ENCODE measurements around the gene GMIP. TPM values are rescaled to one million over a fixed set of nuclear protein-coding genes. Genes with fewer than 3 reads are reported as not detected.

Gene GMIP
- total RNA-seq, 2 donors from 2014 or later, result 3.6 to 20.1 TPM

DNA sequence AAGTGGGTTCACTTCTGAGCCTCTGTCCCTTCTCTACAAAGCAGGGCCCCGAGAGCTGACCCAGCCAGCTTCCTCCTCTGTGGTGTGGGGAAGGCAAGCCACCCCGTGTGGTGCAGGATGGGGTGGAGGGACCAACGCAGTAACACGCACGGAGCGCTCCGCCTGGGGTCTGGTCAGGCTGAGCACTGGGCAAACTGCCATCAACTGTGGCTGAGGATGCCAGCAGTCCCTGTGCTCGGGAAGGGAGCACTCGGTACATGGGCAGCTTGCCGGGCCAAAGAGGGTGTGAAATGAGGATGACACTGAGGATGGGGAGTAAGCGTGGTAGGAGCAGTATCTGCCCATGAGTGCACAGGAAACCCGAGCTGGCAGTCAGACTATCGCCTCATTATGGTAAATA is 7.6 kb upstream of the GMIP start:
- WGBS, 2 donors, result 63 to 87% methylated on average over 9 to 13 of the region's 13 CpGs
- ATAC-seq (no peak), DNase-seq (no peak)
- intact Hi-C loops (cut with DNase I), result no loop called here
- Histone ChIP-seq H3K36me3 (replicated peaks in 1 of 2; ENCODE audit: insufficient read depth in 1 of 2, low read depth in 2 of 2) (peaks cover 41 to 64% of the 10 kb centered on the region in 2 donors), H3K27me3 (no peaks in the 10 kb centered on the region), H3K4me1 (no peaks in the 10 kb centered on the region), H3K27ac (no peak overlapping the region), H3K4me3 (no peak overlapping the region), H3K9me3 (no peaks in the 10 kb centered on the region)
- TF ChIP-seq POLR2A (IDR thresholded peaks at IDR 0.05), result no peak
- TF ChIP-seq, protein P1, sequence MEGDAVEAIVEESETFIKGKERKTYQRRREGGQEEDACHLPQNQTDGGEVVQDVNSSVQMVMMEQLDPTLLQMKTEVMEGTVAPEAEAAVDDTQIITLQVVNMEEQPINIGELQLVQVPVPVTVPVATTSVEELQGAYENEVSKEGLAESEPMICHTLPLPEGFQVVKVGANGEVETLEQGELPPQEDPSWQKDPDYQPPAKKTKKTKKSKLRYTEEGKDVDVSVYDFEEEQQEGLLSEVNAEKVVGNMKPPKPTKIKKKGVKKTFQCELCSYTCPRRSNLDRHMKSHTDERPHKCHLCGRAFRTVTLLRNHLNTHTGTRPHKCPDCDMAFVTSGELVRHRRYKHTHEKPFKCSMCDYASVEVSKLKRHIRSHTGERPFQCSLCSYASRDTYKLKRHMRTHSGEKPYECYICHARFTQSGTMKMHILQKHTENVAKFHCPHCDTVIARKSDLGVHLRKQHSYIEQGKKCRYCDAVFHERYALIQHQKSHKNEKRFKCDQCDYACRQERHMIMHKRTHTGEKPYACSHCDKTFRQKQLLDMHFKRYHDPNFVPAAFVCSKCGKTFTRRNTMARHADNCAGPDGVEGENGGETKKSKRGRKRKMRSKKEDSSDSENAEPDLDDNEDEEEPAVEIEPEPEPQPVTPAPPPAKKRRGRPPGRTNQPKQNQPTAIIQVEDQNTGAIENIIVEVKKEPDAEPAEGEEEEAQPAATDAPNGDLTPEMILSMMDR (IDR thresholded peaks at IDR 0.05), result no peak

DNA sequence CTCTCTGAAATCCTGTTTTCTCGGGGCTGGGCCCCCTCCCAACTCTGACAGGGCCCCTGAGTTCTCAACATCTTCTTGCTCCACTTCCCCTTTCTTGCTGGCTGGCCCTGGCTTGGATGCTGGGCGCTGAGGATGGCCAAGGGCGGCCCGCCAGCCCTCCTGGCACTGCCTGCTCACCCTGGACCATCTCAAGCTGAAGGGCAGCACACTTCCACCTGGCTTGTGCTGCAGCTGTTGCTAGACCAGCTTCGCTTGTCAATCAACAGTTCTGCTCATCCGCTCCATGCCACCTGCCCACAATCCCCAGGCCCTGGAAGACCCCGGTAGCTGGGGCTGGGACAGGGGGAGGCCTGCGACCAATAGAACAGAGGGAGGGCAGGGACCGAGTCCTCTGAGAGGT is 6.9 kb upstream of the GMIP start:
- Histone ChIP-seq H3K27me3 (no peaks in the 10 kb centered on the region), H3K36me3 (replicated peaks in 1 of 2; ENCODE audit: insufficient read depth in 1 of 2, low read depth in 2 of 2) (peaks cover 36 to 63% of the 10 kb centered on the region in 2 donors), H3K27ac (no peak overlapping the region), H3K9me3 (no peaks in the 10 kb centered on the region), H3K4me1 (no peaks in the 10 kb centered on the region), H3K4me3 (no peak overlapping the region)
- no peak for TF ChIP-seq POLR2A (IDR thresholded peaks at IDR 0.05)
- TF ChIP-seq, protein P1 (IDR thresholded peaks at IDR 0.05), result no peak
- intact Hi-C loops (cut with DNase I), result no loop called here
- DNase-seq (no peak), ATAC-seq (no peak)
- WGBS, 2 donors, result 91 to 98% methylated on average over 5 to 9 of the region's 9 CpGs

DNA sequence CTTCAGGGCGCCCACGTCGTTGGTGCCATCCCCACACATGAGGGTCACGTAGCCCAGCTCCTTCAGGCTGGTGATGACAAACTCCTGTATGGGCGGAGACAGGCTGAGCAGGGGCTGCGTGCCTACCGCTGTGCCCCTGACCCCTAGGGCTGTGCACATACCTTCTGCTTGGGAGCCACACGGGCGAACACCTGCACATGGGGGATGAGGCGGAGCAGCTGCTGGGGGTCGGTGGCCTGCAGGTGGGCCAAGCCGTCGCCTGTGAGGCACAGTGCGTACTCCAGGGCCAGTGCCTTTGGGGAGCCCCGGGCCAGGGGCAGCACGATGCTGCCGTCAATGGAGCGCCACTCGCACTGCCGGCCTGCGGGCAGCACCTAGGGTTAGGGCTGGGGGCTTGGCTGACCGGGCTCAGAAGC is 6.1 kb upstream of the GMIP start:
- 93 to 100% methylated on average over 3 to 21 of the region's 22 CpGs for WGBS, 2 donors
- H3K9me3 ChIP-seq, result no peaks in the 10 kb centered on the region
- H3K27me3 ChIP-seq, result no peaks in the 10 kb centered on the region
- H3K4me3 ChIP-seq, result no peak overlapping the region
- H3K36me3 ChIP-seq (replicated peaks in 1 of 2; ENCODE audit: insufficient read depth in 1 of 2, low read depth in 2 of 2), result peaks cover 29 to 55% of the 10 kb centered on the region in 2 donors
- H3K27ac ChIP-seq, result no peak overlapping the region
- intact Hi-C loops (cut with DNase I), result loop anchor here (5.0 kb wide), 1 partner anchor 122 kb away; the partner anchor contains the start of gene YJEFN3
- H3K4me1 ChIP-seq, result no peaks in the 10 kb centered on the region
- no peak for DNase-seq
- no peak for TF ChIP-seq POLR2A (IDR thresholded peaks at IDR 0.05)
- TF ChIP-seq, protein P1 (IDR thresholded peaks at IDR 0.05), result no peak
- no peak for ATAC-seq

DNA sequence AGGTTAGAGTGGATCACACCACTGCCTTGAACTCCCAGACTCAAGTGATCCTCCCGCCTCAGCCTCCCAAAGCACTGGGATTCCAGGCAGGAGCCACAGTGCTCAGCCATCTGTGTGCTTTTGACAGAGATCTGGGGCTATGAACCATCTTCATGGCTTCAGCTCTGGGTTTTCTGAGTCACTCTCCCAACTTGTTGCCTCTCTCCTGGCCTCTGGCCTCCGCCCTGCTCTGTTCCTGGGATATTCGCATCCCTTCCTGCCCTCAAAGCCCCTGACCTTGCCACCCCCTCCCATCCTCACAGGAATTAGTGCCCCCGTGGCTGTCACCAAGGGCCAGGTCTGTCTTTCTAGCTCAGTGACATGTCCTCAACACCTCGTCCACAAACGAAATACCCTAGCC is 5.7 kb upstream of the GMIP start:
- peaks cover 24 to 52% of the 10 kb centered on the region in 2 donors for H3K36me3 ChIP-seq (replicated peaks in 1 of 2; ENCODE audit: insufficient read depth in 1 of 2, low read depth in 2 of 2)
- H3K9me3 ChIP-seq, result no peaks in the 10 kb centered on the region
- no peaks in the 10 kb centered on the region for H3K27me3 ChIP-seq
- no peak for DNase-seq
- intact Hi-C loops (cut with DNase I), result loop anchor here (5.0 kb wide), 1 partner anchor 122 kb away; the partner anchor contains the start of gene YJEFN3
- peaks cover under 1% of the 10 kb centered on the region for H3K4me1 ChIP-seq
- no peak overlapping the region for H3K4me3 ChIP-seq
- TF ChIP-seq, protein P1 (IDR thresholded peaks at IDR 0.05), result no peak
- TF ChIP-seq POLR2A (IDR thresholded peaks at IDR 0.05), result no peak
- ATAC-seq, result no peak
- H3K27ac ChIP-seq, result no peak overlapping the region
- 88 to 91% methylated on average over 6 of the region's 6 CpGs for WGBS, 2 donors
